B cell (primary cell): ENCODE measurements around the gene FLNB.

ENCODE experiments used
- EZH2 ChIP-seq: IDR thresholded peaks from 2 replicates; pipeline ENCODE4 v1.6.1; 2012; ENCODE audit warnings: borderline replicate concordance, low read depth, mild to moderate bottlenecking, moderate library complexity, low read length; ENCODE audit not compliant: insufficient read depth, poor library complexity, severe bottlenecking
- TF ChIP-seq, protein P1 (sequence below): fragments of 200-600 bp; IDR thresholded peaks from one replicate; pipeline ENCODE4 v1.8.0; 2022; ENCODE audit warnings: antibody characterized with exemption, mild to moderate bottlenecking

DNA sequence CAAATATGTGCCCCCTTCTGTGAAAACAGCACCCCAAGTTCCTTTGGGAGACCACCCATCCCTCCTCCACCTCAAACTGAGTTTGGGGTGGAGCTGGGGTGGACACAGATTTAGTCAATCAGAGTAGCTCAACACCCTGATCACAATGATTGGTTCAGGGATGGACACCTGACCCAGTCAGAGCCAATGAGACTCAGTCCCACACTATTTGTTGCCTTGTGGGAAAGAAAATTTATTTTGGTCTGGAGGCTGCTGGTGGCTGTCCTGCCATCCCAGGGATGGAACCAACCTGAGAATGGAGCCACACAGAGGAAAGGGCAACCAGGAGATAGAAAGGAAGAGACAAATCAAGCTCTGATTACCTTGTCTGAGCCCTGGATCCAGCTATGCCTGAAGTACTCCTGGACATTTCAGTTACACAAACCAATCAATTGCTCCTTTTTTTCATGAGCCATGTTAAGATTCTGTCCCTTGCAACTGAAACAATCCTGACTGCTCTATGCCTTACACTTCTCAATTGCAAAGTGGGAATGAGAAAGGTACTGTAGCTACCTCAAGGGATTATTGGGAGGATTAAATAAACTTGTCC, 192.0 kb downstream of the FLNB start:
- TF ChIP-seq, protein P1, sequence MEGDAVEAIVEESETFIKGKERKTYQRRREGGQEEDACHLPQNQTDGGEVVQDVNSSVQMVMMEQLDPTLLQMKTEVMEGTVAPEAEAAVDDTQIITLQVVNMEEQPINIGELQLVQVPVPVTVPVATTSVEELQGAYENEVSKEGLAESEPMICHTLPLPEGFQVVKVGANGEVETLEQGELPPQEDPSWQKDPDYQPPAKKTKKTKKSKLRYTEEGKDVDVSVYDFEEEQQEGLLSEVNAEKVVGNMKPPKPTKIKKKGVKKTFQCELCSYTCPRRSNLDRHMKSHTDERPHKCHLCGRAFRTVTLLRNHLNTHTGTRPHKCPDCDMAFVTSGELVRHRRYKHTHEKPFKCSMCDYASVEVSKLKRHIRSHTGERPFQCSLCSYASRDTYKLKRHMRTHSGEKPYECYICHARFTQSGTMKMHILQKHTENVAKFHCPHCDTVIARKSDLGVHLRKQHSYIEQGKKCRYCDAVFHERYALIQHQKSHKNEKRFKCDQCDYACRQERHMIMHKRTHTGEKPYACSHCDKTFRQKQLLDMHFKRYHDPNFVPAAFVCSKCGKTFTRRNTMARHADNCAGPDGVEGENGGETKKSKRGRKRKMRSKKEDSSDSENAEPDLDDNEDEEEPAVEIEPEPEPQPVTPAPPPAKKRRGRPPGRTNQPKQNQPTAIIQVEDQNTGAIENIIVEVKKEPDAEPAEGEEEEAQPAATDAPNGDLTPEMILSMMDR = no peak
- no peak for TF ChIP-seq EZH2
